Kidney epithelial cell (primary cell): ENCODE results near the gene ZNRF4. TPM values are rescaled to one million over a fixed set of nuclear protein-coding genes. Genes with fewer than 3 reads are reported as not detected.

ENCODE experiments used
- DNase-seq: peaks from one replicate; pipeline ENCODE4 v3.0.0-alpha.2; 2010; ENCODE audit warnings: low read depth
- H3K27me3 ChIP-seq: 2 replicates; pipeline ENCODE4 v1.6.0; 2011; ENCODE audit warnings: low read length; ENCODE audit not compliant: control insufficient read depth, insufficient read depth
- H3K36me3 ChIP-seq: 2 replicates; pipeline ENCODE4 v1.5.1; 2011; ENCODE audit warnings: low read length; ENCODE audit not compliant: control insufficient read depth, insufficient read depth
- H3K4me3 ChIP-seq: 2 replicates; pipeline ENCODE4 v1.5.1; 2011; ENCODE audit warnings: low read depth, mild to moderate bottlenecking, control low read depth, low read length
- total RNA-seq: library from RNA; depleted of rRNA; stranded (reverse); fragments of >200 nt; gene quantifications from 2 replicates; pipeline ENCODE4 v1.2.3, GENCODE V29; 2015
- TF ChIP-seq, protein P1 (sequence below): IDR thresholded peaks from 2 replicates; pipeline ENCODE4 v1.5.1; 2011; ENCODE audit warnings: mild to moderate bottlenecking, moderate library complexity, low read length, control low read depth, inconsistent platforms; ENCODE audit not compliant: insufficient read depth, poor library complexity, severe bottlenecking

Gene ZNRF4
- total RNA-seq, 1 donor from 2014 or later = not detected

DNA sequence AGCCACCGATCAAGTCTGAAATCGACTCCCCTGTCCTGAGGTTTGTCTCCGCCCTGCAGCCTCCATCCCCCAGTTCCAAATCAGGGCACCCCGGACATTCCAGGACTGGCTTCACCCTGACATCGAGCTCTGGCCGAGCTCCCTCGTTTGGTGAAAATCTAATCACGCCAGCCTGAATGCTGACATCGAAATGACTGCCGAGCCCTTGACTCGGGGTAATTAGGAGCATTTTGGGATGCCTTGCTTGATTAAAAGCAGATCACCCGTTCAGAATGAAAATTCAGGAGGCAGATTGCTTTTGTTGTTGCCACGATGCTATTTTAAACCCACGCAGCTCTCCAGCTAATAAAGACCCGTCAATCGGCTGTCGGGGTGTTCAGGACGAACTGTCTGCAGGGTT lies 34.3 kb downstream of the ZNRF4 start:
- TF ChIP-seq, protein P1, sequence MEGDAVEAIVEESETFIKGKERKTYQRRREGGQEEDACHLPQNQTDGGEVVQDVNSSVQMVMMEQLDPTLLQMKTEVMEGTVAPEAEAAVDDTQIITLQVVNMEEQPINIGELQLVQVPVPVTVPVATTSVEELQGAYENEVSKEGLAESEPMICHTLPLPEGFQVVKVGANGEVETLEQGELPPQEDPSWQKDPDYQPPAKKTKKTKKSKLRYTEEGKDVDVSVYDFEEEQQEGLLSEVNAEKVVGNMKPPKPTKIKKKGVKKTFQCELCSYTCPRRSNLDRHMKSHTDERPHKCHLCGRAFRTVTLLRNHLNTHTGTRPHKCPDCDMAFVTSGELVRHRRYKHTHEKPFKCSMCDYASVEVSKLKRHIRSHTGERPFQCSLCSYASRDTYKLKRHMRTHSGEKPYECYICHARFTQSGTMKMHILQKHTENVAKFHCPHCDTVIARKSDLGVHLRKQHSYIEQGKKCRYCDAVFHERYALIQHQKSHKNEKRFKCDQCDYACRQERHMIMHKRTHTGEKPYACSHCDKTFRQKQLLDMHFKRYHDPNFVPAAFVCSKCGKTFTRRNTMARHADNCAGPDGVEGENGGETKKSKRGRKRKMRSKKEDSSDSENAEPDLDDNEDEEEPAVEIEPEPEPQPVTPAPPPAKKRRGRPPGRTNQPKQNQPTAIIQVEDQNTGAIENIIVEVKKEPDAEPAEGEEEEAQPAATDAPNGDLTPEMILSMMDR = no peak
- H3K36me3 ChIP-seq = no peaks in the 10 kb centered on the region
- H3K4me3 ChIP-seq = no peak overlapping the region
- peaks cover 21% of the 10 kb centered on the region for H3K27me3 ChIP-seq
- no peak for DNase-seq

DNA sequence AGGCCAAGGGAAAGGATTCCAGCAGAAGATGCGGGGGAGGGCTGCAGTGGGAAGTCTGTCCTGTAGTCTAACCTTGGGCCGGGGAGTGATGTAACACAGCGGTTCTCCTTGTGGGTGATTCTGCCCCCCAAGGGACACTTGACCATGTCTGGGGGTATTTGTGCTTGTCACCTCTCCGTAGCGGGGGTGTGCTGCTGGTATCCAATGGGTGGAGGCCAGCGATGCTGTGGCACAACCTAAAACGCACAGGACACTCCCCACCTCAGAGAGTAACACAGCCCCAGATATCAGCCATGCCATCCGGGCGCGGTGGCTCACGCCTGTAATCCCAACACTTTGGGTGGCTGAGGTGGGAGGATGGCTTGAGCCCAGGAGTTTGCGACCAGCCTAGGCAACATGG lies 36.3 kb downstream of the ZNRF4 start:
- TF ChIP-seq, protein P1 = no peak
- no peak overlapping the region for H3K4me3 ChIP-seq
- H3K27me3 ChIP-seq = peaks cover 23% of the 10 kb centered on the region
- H3K36me3 ChIP-seq = no peaks in the 10 kb centered on the region
- DNase-seq = no peak

DNA sequence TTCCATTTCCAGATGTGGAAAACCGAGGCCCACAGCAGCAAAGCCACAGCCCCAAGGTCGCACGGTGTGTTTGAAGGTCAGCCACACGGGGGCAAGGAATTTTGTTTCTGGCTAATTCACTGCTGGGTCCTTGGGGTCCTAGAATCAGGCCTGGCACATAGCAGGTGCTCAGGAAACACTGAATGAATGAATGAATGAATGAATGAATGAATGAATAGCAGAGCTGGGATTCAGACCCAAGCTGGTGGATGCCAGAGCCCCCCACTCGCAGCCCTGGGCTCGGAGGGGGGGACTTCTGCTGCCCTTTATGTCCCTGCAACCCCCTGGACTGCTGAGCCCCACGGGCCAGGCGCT lies 37.0 kb downstream of the ZNRF4 start:
- Histone ChIP-seq H3K4me3 (no peak overlapping the region), H3K27me3 (peaks cover 23% of the 10 kb centered on the region), H3K36me3 (no peaks in the 10 kb centered on the region)
- TF ChIP-seq, protein P1 = no peak
- no peak for DNase-seq

DNA sequence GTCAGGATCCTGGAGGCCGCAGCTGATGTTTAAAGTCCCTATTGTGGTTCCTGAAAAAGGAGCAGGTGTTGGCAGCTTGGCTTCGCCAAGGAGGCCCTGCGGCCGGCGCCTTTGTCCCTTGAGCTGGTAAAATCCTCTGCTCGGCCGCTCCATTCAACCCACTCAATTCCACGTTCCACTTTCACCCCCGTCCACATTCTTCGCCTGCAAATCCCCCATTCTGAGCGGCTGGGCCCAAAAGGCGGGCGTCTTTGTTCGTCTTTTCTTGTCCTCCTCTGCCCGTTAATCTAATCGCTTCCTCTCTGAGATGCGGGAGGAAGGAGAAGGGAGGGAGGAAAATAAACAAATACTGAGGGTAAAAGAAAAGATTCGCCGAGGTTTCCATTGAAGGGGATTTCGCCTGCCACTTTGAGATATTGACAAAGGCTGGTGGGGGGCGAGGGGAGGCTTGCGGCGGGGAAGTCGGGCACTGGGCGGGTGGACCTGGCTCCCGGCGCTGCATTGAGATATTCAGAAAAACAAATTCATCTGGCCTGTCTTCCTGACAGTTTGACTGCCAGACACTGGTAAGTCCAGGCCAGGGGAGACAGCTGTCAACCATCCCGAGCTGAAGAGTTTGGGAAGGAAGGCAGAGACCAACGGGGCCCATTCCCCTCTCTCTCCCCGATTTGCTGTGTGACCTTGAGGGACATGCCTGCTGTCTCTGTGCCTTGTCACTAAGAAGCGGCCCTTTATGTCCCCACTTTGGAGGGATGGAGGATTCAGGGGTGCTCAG lies 37.6 kb downstream of the ZNRF4 start:
- TF ChIP-seq, protein P1 = no peak
- H3K4me3 ChIP-seq = no peak overlapping the region
- H3K27me3 ChIP-seq = peaks cover 23% of the 10 kb centered on the region
- no peak for DNase-seq
- no peaks in the 10 kb centered on the region for H3K36me3 ChIP-seq

DNA sequence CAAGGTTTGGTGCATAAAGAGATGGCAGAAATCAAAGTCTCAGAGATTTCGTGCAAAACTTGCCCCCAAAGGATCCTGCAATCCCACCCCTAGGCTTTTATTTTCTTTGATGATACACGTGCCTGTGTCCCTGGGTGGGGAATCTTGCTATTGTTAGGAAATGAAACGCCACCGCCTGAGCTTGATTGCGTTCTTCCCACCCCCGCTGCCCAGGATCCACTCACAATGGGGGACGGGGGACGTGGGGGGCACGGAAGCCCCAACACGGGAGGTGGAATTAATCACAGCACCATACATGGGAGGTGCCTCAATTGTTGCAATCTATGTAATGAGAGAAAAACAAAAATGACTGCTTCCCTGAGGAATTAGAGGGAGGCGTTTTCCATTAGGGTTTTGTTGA lies 39.6 kb downstream of the ZNRF4 start:
- TF ChIP-seq, protein P1 = no peak
- H3K4me3 ChIP-seq = no peak overlapping the region
- H3K27me3 ChIP-seq = peaks cover 22% of the 10 kb centered on the region
- H3K36me3 ChIP-seq = no peaks in the 10 kb centered on the region
- no peak for DNase-seq

DNA sequence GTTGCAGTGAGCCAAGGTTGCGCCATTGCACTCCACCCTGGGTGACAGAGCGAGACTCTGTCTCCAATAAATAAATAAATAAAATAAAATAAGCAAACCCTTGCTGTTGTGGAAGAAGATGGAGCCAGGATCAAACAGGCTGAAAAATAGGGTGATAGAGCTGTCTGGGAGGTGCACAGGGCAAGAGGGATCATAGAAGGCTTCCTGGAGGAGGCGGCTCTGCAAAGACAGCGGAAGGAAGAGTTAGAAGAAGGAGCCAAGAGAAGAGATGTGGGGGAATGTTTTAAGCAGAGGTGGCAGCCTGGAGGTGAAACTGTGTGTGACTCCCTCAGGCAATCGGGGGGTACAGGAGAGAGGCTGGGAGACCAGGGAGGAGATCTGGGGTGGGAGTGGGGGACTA lies 40.6 kb downstream of the ZNRF4 start:
- Histone ChIP-seq H3K4me3 (no peak overlapping the region), H3K27me3 (peaks cover 20% of the 10 kb centered on the region)
- TF ChIP-seq, protein P1 = no peak

More for the DNA sequence above, 40.6 kb downstream of the ZNRF4 start:
- DNase-seq = no peak
- H3K36me3 ChIP-seq = no peaks in the 10 kb centered on the region
